HL-60 (cell line): ENCODE results near the gene TMEM131L.

Experiments
- DNase-seq, 2 experiments: peaks; one replicate each; pipeline ENCODE4 v3.0.0-alpha.2; 2010 to 2020; ENCODE audit warnings: low read depth in 1 of 2, low spot score in 1 of 2
- H3K27ac ChIP-seq: fragments of 250-450 bp; sonication (Bioruptor Pico); replicated peaks from 2 replicates; pipeline ENCODE4 v1.5.1; 2020; ENCODE audit warnings: mild to moderate bottlenecking, moderate library complexity
- H3K27me3 ChIP-seq: fragments of 250-450 bp; sonication (Bioruptor Pico); 2 replicates; pipeline ENCODE4 v1.5.1; 2021; ENCODE audit warnings: mild to moderate bottlenecking, moderate library complexity; ENCODE audit not compliant: insufficient read depth, poor library complexity, severe bottlenecking
- H3K4me3 ChIP-seq: replicated peaks from 2 replicates; pipeline ENCODE4 v1.5.1; 2011; ENCODE audit warnings: mild to moderate bottlenecking, control low read depth, low read length; ENCODE audit not compliant: insufficient read depth
- GABPA ChIP-seq: IDR thresholded peaks from 2 replicates; pipeline ENCODE4 v1.6.1; 2012; ENCODE audit warnings: low read depth
- POLR2AphosphoS5 ChIP-seq: IDR thresholded peaks from 2 replicates; pipeline ENCODE4 v1.6.1; 2012; ENCODE audit warnings: low read depth
- REST ChIP-seq: IDR thresholded peaks from 2 replicates; pipeline ENCODE4 v1.6.1; 2012; ENCODE audit warnings: low read depth; ENCODE audit not compliant: insufficient replicate concordance
- SPI1 ChIP-seq: IDR thresholded peaks from 2 replicates; pipeline ENCODE4 v1.6.1; 2012; ENCODE audit warnings: low read depth, mild to moderate bottlenecking, borderline replicate concordance
- TF ChIP-seq, protein P1 (sequence below): IDR thresholded peaks from one replicate; pipeline ENCODE4 v1.5.1; 2011; ENCODE audit warnings: low read length, control low read depth, inconsistent platforms; ENCODE audit not compliant: insufficient read depth

TMEM131L gene

DNA sequence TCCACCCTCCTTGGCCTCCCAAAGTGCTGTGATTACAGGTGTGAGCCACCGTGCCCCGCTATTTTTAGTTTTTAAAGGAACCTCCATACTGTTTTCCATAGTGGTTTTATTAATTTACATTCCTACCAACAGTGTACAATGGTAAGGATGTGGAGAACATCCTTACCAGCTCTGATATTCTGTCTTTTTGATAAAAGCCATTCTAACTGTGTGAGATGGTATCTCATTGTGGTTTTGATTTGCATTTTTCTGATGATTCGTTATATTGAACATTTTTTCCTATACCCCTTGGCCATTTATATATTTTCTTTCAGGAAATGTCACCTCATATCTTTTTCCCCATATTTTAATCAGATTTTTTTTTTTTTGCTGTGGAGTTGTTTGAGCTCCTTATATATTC, 203.7 kb downstream of the TMEM131L start:
- Histone ChIP-seq H3K4me3 (no peak overlapping the region), H3K27me3 (no peaks in the 10 kb centered on the region), H3K27ac (no peak overlapping the region)
- TF ChIP-seq, protein P1, sequence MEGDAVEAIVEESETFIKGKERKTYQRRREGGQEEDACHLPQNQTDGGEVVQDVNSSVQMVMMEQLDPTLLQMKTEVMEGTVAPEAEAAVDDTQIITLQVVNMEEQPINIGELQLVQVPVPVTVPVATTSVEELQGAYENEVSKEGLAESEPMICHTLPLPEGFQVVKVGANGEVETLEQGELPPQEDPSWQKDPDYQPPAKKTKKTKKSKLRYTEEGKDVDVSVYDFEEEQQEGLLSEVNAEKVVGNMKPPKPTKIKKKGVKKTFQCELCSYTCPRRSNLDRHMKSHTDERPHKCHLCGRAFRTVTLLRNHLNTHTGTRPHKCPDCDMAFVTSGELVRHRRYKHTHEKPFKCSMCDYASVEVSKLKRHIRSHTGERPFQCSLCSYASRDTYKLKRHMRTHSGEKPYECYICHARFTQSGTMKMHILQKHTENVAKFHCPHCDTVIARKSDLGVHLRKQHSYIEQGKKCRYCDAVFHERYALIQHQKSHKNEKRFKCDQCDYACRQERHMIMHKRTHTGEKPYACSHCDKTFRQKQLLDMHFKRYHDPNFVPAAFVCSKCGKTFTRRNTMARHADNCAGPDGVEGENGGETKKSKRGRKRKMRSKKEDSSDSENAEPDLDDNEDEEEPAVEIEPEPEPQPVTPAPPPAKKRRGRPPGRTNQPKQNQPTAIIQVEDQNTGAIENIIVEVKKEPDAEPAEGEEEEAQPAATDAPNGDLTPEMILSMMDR, result no peak
- TF ChIP-seq REST, result no peak
- TF ChIP-seq SPI1, result no peak
- no peak for TF ChIP-seq POLR2AphosphoS5
- no peak for TF ChIP-seq GABPA
- DNase-seq, result no peak

- DNase-seq, result no peak
- Histone ChIP-seq H3K27me3 (no peaks in the 10 kb centered on the region), H3K27ac (no peak overlapping the region), H3K4me3 (no peak overlapping the region)
- TF ChIP-seq, protein P1, result no peak
- TF ChIP-seq GABPA (no peak), POLR2AphosphoS5 (no peak), SPI1 (no peak), REST (no peak)
Observed at GRCh38 chr4:153676486-153676885, 210.3 kb downstream of the TMEM131L start.

DNA sequence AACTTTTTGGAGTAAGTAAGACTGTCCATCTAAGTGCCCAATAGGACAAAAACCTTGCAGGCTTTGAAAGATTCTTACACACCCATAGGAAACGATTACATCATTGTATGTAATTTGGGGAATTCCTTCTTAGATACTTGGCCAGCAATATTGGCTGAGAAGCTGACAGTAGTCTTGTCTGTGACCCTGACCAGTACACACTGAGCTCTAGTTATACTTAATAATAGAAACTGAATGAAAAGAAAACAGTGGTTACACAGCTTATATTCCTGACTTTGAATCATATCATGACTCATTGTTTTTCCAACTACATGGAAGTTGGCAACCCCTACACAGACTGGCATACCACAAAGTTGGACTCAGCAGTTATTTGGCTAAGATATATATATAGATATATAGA, 210.8 kb downstream of the TMEM131L start:
- Histone ChIP-seq H3K27me3 (no peaks in the 10 kb centered on the region), H3K27ac (no peak overlapping the region), H3K4me3 (no peak overlapping the region)
- TF ChIP-seq SPI1, result no peak
- no peak for TF ChIP-seq GABPA
- TF ChIP-seq REST, result no peak
- no peak for TF ChIP-seq POLR2AphosphoS5
- TF ChIP-seq, protein P1, result no peak
- DNase-seq, result no peak
